Astrocyte (in vitro differentiated cells and primary cell): ENCODE data around the gene NKX1-1.

Source experiments
- CTCF ChIP-seq: IDR thresholded peaks from 2 replicates; pipeline ENCODE4 v1.5.1; 2011; ENCODE audit warnings: low read depth, mild to moderate bottlenecking, inconsistent platforms, low read length, moderate library complexity; ENCODE audit not compliant: insufficient read depth
- EZH2 ChIP-seq: IDR thresholded peaks from 2 replicates; pipeline ENCODE4 v1.6.1; 2012; ENCODE audit warnings: mild to moderate bottlenecking, low read length, inconsistent platforms; ENCODE audit not compliant: insufficient read depth

- TF ChIP-seq CTCF (no peak), EZH2 (no peak)
Observed at GRCh38 chr4:1358421-1359143, 47.7 kb downstream of the NKX1-1 start.
